GM12864 (cell line): ENCODE measurements around the gene GUCA2B.

ENCODE experiments used
- DNase-seq: peaks from one replicate; pipeline ENCODE4 v3.0.0-alpha.2; 2011; ENCODE audit warnings: low read depth
- H3K4me3 ChIP-seq: 2 replicates; pipeline ENCODE4 v1.5.1; 2011; ENCODE audit warnings: mild to moderate bottlenecking, low read depth, low read length, control low read depth
- TF ChIP-seq, protein P1 (sequence below): IDR thresholded peaks from 2 replicates; pipeline ENCODE4 v1.5.1; 2011; ENCODE audit warnings: low read depth, mild to moderate bottlenecking, moderate library complexity, low read length, control low read depth, inconsistent platforms; ENCODE audit errors: missing control alignments

Gene GUCA2B

DNA sequence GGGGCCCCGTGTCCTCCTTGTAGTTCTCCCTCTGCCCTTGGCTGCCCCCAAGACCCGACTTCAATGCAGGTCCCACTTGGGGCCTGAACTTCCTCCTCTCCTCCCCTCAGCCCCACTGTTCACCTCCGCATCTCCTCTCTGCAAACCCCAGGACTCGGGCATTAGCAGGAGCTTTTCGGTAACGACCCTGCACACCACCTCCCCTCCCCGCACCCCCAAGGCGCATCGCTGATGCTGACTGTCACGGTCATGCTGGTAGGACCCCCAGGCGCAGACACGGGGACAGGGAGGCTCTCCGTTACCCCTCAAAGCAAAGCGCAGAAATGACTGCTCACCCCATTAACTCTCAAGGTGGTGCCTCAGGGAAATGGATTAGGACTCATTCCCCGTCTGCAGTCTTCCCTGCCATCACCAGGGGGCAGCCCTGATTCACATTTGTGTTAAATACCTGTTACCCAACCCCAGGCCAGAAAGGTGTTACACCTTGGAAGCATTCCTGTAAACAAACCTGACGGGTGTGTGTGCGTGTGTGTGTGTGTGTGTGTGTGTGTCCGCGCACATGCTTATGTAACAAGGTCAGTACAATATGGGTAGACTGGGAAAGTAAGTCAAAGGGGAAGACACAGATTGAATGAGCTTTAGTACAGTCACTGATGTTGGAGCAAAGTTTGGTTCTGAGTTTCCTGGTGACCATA lies 6.4 kb upstream of the GUCA2B start:
- TF ChIP-seq, protein P1, sequence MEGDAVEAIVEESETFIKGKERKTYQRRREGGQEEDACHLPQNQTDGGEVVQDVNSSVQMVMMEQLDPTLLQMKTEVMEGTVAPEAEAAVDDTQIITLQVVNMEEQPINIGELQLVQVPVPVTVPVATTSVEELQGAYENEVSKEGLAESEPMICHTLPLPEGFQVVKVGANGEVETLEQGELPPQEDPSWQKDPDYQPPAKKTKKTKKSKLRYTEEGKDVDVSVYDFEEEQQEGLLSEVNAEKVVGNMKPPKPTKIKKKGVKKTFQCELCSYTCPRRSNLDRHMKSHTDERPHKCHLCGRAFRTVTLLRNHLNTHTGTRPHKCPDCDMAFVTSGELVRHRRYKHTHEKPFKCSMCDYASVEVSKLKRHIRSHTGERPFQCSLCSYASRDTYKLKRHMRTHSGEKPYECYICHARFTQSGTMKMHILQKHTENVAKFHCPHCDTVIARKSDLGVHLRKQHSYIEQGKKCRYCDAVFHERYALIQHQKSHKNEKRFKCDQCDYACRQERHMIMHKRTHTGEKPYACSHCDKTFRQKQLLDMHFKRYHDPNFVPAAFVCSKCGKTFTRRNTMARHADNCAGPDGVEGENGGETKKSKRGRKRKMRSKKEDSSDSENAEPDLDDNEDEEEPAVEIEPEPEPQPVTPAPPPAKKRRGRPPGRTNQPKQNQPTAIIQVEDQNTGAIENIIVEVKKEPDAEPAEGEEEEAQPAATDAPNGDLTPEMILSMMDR = peak; percentile 92
- no peak overlapping the region for H3K4me3 ChIP-seq
- DNase-seq = peak; percentile 13

- DNase-seq = no peak
- TF ChIP-seq, protein P1 = no peak
- H3K4me3 ChIP-seq = no peak overlapping the region
Observed at GRCh38 chr1:42148166-42148565, 5.0 kb upstream of the GUCA2B start.

DNA sequence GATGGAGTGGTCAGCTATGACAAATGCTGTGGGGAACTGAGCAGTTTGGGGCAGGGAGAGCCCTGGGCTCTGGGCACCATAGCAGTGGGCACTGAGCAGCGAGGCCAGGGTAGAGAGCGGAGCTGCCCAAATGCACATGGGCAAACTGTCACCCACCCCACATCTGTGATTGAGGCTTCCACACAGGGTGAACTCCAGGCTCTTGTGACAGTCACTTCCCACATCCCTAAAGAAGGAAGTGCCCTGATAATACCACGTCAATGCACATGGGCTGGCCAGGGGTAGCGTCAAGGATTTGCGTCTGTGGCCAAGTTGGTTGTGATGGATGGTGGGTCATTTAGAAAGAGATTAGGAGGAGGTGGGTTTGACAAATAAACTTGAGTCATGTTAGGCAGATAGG lies 2.6 kb upstream of the GUCA2B start:
- TF ChIP-seq, protein P1 = no peak
- no peak overlapping the region for H3K4me3 ChIP-seq
- DNase-seq = no peak

- H3K4me3 ChIP-seq = no peak overlapping the region
- no peak for DNase-seq
- TF ChIP-seq, protein P1 = no peak
Observed at GRCh38 chr1:42152119-42152518, 1.1 kb upstream of the GUCA2B start.

GRCh38 chr1:42153624-42154023 lies 414 bp downstream of the GUCA2B start:
- TF ChIP-seq, protein P1 = no peak
- no peak overlapping the region for H3K4me3 ChIP-seq
- DNase-seq = no peak

GRCh38 chr1:42154685-42155084 lies 1.5 kb downstream of the GUCA2B start:
- H3K4me3 ChIP-seq = no peak overlapping the region
- no peak for DNase-seq
- TF ChIP-seq, protein P1 = no peak

- DNase-seq = no peak
- TF ChIP-seq, protein P1 = no peak
- H3K4me3 ChIP-seq = no peak overlapping the region
Observed at GRCh38 chr1:42155362-42155761, 2.2 kb downstream of the GUCA2B start.
